Stimulated activated CD8-positive, alpha-beta memory T cell treated with anti-CD3 and anti-CD28 coated beads, Interleukin-2, amount 100 ng/mL, for 48 hours (primary cell): ENCODE measurements around the gene SCYGR4.

Experiments
- DNase-seq, 2 donors: peaks; one replicate each; pipeline ENCODE4 v3.0.0-alpha.2; 2020; ENCODE audit warnings: low read depth in 2 of 2

The SCYGR4 gene

GRCh38 chr2:227614246-227614645 lies 3.1 kb upstream of the SCYGR4 start:
- no peak for DNase-seq

DNA sequence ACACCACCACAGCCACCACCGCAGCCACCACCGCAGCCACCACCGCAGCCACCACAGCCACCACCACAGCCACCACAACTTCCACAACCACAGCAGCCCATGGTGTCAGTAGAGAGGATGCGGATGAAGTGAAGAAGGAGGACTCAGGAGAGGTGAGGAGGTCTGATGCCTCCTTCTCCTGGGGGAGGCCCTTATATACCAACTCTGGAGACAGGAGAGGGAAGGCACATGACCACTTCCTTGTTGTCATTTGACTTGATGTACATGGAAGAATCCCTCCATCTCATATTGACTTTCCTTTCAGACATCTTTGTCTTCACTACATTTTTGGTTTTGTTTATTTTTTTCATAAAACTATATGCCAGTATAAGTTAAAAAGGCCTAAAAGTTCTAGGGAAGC lies 2.6 kb upstream of the SCYGR4 start, which contains the start of gene SCYGR3:
SCYGR3 (minus strand) TSS at position 101 of the 400 bp plus-strand sequence; CDS start at position 101, 0 bp downstream.
- no peak for DNase-seq

DNA sequence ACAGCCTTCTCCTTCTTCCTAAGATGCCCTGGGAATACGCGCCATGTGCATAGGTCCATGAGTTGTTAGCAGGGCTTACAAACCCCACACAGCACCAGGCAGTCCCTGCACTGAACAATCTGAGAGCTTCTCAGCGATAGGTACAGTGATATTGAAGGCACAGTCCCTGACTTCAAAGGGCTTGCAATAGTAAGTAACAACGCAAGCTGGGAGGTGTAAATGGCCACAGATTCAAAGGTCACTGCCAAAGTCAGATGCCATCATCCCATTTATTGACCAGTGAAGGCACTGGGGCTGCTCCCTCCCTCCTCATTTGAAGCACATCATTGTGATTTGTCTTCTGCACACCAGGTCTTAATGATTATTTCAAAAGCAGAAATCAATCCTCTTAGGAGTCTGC lies 2.1 kb upstream of the SCYGR4 start:
- no peak for DNase-seq

DNA sequence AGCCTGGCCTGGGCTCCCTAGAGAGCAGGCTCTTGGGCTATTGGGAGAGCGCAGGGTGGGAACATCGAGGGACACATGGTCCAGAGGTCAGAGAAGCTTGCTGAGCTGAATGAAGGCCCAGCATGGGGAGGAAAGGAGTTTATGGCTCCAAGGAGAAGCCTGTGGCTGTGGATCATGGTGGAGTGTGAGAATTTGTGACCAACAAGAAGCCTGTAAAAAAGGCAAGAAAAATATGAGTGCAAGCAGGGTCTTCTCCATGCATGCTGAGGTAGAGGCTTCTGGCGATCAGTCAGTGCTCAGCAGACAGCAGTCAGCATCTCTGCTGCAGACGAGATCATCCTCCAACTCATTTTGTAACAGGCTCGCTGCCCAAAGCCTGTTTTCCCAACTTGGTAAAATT lies 1.4 kb upstream of the SCYGR4 start:
- DNase-seq = no peak

- no peak for DNase-seq
These were observed 667 bp upstream of the SCYGR4 start for GRCh38 chr2:227616631-227617030.

GRCh38 chr2:227623226-227623625 lies 5.9 kb downstream of the SCYGR4 start:
- no peak for DNase-seq

GRCh38 chr2:227625420-227625819 lies 8.1 kb downstream of the SCYGR4 start:
- no peak for DNase-seq

GRCh38 chr2:227626580-227627151 lies 9.4 kb downstream of the SCYGR4 start:
- DNase-seq = no peak

DNA sequence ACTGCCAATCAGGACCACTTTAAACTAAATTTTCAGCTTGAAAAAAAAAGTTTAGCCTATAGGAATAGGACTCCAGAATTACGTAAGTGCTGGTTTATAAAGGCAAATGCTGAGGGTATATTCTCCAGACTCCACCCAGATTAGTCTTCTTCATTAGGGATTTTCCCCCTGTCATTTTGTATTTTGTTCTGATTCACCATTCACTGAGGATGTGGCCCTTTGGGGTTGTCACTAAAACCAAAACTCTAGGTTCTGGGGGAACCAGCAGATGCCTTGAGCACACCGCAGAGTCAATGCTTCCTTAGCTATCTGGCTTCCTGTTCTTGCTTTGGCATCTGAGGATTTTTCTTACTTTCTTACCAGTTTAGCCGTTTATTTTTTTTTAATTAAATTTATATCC lies 10.5 kb downstream of the SCYGR4 start:
- no peak for DNase-seq

GRCh38 chr2:227629435-227629834 lies 12.1 kb downstream of the SCYGR4 start:
- no peak for DNase-seq

DNA sequence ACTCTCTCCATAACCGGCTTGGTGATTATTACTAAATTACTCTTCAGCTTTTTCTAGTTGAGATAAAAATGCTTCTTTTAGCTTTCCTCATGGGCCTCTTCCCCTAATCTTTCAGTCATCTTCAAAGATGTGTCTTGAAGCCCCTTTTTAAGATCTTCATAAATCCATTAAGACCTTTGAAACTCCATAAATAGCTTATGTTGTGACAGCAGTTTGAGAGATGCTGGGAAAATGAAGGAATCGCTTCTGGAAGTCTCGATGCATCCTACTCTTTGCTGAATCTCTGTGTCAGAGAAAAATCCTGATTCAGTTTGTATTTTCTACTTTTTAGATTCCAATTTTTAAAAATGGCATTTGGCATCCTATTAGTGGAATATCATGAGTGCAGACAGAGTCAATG lies 13.0 kb downstream of the SCYGR4 start:
- no peak for DNase-seq

DNA sequence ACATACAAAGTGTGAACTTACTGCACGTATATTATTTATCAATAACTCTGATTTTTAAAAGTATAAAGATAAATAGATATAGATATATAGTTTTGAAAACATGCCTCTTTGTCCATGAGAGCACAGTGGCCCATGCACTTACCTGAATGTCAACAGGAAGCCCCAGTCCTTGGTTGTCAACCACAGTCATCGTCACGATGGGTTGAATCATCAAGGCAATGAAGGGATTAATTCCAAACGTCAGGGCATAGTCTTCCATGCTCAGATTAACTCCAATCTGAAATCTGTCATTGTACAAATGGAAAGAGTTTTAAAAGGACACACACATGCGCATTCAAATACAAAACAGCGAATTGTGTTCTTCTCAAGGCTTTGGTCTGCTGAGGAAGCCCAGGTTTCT lies 15.5 kb downstream of the SCYGR4 start:
- no peak for DNase-seq

DNA sequence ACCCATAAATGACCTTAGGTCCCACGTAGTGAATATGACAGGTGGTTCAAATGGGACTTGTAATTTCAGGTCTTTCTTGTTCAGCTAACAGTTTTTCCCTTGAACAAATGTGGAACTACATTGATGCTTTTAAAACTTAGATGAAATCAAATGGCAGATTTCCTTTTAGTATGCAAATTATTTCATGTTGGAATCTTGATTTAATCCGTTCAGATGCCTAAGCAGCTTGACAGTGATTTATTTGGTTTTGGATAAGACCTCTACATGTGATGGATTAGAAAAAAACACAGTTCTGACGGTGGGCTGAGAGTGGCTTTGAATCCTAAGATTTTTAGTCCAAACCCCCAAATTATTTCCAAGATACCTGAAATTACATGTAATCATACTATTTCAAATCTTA lies 16.9 kb downstream of the SCYGR4 start:
- no peak for DNase-seq

DNA sequence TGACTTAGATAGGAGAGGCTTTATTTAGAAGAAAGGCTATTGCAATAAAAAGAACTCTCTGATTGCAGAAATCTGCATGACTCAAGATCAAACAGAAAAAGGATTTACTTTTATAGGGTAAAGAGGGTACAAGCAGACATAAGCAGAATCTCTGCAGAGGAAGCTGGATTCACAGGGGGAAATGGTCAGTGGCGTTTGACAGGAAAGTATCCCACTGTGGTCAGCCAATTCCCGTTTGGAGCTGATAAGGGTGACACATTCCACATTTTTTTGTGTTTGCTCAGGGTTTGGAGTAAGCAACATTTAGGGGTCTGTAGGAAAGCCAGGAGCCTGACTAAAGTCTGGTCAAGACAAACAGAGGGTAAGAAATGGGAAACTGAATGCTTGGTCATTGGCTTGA lies 25.4 kb downstream of the SCYGR4 start:
- DNase-seq = no peak

GRCh38 chr2:227643990-227644551 lies 26.8 kb downstream of the SCYGR4 start:
- no peak for DNase-seq

GRCh38 chr2:227653419-227653818 lies 36.1 kb downstream of the SCYGR4 start:
- no peak for DNase-seq

DNA sequence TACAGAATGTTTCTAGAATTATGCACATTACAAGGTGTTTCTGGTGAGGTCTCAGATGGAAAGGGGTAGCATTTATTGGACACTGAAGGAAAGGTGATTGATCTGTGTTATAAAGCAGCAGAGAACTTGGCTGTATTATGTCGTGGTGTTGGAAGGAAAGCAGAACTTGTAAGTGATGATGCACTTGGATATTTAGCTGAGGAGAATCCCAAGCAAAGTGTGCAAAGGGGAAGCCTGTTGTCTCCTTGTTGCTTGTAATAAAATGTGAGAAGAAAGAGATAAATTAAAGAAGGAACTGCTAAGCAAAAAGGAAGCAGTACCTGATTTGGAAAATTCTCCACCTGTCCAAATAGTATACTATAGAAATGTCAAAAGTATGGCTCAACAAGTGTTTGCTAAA lies 37.1 kb downstream of the SCYGR4 start:
- DNase-seq = no peak

- no peak for DNase-seq
These were observed 38.2 kb downstream of the SCYGR4 start for GRCh38 chr2:227655454-227655853.

- DNase-seq = no peak
These were observed 40.0 kb downstream of the SCYGR4 start for GRCh38 chr2:227657199-227657845.

DNA sequence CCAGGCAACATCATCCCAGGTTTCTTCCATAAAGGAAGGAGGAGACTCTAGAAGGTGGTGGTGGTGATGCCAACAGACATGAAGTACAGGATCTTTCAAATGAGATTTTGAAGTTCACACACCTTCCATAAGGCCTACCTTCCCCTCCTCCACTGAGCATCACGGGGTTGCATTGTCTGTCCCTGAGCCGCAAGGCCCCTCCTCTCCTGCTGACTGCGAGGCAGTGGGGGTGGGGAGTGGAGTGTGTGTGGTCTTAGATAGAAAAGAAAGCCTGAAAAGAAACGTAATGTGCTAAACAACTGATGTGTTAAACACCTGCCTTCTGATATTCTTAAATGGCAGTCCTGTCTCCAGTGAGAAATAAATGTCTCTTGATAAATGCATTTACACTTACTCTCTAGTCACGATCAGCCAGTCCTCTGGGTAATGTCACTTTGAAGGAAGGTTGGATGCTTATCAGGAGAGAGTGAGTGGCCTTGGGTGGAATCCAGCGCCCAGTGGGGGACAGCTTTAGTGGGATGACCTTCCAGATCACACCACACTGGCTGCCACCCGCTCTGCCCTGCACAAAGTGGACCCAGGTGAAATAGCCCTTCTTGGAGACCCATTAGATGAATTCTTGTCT lies 43.8 kb downstream of the SCYGR4 start:
- DNase-seq = no peak

GRCh38 chr2:227661827-227662226 lies 44.5 kb downstream of the SCYGR4 start:
- DNase-seq = no peak

DNA sequence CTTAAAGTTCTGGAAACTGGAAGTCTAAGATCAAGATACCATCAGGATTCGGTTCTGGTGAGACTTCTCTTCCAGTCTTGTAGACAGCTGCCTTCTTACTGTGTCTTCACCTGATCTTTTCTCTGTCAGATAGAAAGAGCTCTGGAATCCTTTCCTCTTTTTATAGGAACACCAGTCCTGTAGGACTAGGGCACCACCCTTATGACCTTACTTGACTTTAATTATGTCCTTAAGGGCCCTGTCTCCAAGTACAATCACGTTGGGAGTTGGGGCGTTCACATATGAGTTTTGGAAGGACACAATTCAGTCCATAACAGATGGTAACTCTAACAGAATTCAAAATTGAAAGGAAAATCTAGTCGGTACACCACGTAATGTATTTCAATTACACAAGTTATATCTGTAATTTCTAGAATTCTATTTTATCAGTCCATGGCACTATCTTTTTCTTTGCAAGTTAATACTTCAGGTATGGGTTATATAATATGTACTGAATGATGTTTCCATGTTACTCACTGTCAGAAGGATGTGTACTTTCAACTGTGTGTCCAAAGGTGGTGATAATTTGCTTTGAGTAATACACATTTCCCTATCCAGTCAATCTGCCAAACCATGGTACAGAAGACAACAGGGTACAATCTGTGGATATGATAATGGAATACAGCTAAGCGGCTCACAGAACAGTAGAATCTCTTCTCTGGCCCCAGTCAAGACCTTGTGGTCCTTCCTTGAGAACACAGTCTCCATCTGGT lies 48.1 kb downstream of the SCYGR4 start:
- DNase-seq = no peak
